A549 treated with AZD9567 at 1 μM for 4 hours (cell line): ENCODE results near the gene LRPPRC. TPM values are rescaled to one million over a fixed set of nuclear protein-coding genes. Genes with fewer than 3 reads are reported as not detected.

Experiments used
- total RNA-seq: library from RNA; stranded (reverse); fragments of 200-300 nt; extraction: Qiagen RNA extraction; gene quantifications from 5 replicates; pipeline ENCODE4 v1.2.3, GENCODE V29; 2022; ENCODE audit not compliant: insufficient read depth

LRPPRC gene
- total RNA-seq, result 91.0 to 116 TPM (median 106 TPM) in 5 replicates

GRCh38 chr2:43995733-43996533, at the start of gene LRPPRC:
Gene LRPPRC (minus strand): TSS chr2:43995989. CDS start chr2:43995947, 42 bp downstream.

DNA sequence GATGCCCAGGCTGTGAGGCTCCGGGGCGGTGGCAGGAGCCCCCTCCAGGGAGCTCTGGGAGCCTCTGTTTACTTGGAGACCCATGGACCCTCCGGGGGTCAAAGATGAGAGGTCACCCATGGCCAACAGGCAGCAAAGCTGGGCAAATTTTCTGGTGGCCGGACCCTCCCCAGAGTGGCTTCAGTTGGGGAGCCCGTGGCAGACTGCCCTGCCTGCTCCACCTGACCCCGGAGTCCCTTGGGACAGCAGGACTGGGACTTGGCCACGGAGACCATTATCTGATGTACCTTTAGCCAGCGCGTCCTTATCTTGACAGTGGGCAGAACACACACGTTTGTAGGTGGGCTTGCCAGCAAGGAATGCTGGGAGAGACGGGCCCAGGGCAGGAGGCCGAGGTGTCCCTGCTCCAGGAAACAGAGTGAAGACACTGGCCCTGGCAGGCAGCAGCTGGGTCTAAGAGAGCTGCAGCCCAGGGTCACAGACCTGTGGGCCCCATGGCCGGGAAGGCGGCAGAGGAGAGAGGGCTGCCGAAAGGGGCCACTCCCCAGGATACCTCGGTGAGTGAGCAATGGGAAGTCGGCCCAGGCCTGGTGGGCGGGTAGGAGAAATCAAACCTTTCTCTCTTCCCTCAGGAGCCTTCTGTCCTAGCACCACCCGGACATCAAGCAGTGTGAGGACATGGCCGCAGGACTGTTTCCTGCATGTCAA, 157.1 kb downstream of the LRPPRC start, which contains the start of the genes ABCG5 and ABCG8:
TSS of gene ABCG5 (minus strand) at position 280 of the 708 bp plus-strand sequence. CDS start at position 120, 160 bp downstream.
TSS of gene ABCG8 (plus strand) at position 412 of the 708 bp plus-strand sequence. CDS start at position 495, 83 bp downstream.

Other genes with a start within 250 kb of the LRPPRC start
- gene DYNC2LI1, start 221.9 kb downstream of the LRPPRC start, total RNA-seq, result 6.3 to 16.4 TPM (median 15.1 TPM) in 5 replicates
- 0.03 TPM in 1 of 5 replicates, not detected in the others for gene ABCG5, start 157.2 kb downstream of the LRPPRC start, total RNA-seq
- gene ABCG8, start 157.0 kb downstream of the LRPPRC start, total RNA-seq, result not detected in 5 replicates
- 25.2 to 66.2 TPM (median 30.4 TPM) in 5 replicates for gene PPM1B, start 172.9 kb upstream of the LRPPRC start, total RNA-seq